Karpas-422 (cell line): Measurements from ENCODE around the gene SERTAD1. TPM values are rescaled to one million over a fixed set of nuclear protein-coding genes. Genes with fewer than 3 reads are reported as not detected.
"Not testable (repeated sequence)": the region's sequence is repeated elsewhere in the genome, so short reads cannot be mapped to it uniquely, and the experiment has no call there.

Experiments used
- DNase-seq: peaks from one replicate; pipeline ENCODE4 v3.0.0-alpha.2; 2015
- H2AFZ ChIP-seq: fragments of 200-600 bp; sonication (generic); 2 replicates; pipeline ENCODE4 v1.6.1; 2014; ENCODE audit warnings: antibody characterized with exemption, low read length, mixed read lengths
- H3K27ac ChIP-seq: fragments of 200-600 bp; sonication (generic); 2 replicates; pipeline ENCODE4 v1.5.1; 2014; ENCODE audit warnings: mild to moderate bottlenecking, low read length, moderate library complexity
- H3K27me3 ChIP-seq: fragments of 200-600 bp; sonication (generic); 2 replicates; pipeline ENCODE4 v1.6.1; 2014; ENCODE audit warnings: low read length, mixed read lengths
- H3K36me3 ChIP-seq: fragments of 200-600 bp; sonication (generic); 2 replicates; pipeline ENCODE4 v1.6.1; 2014; ENCODE audit warnings: low read length, mixed read lengths; ENCODE audit not compliant: insufficient read depth
- H3K4me1 ChIP-seq: fragments of 200-600 bp; sonication (generic); 2 replicates; pipeline ENCODE4 v1.6.1; 2014; ENCODE audit warnings: mild to moderate bottlenecking, low read length, mixed read lengths
- H3K4me2 ChIP-seq: fragments of 200-600 bp; sonication (generic); 2 replicates; pipeline ENCODE4 v1.6.1; 2014; ENCODE audit warnings: low read length, low read depth, mild to moderate bottlenecking; ENCODE audit not compliant: poor library complexity, severe bottlenecking
- H3K4me3 ChIP-seq: fragments of 200-600 bp; sonication (generic); 2 replicates; pipeline ENCODE4 v1.5.1; 2014; ENCODE audit warnings: mild to moderate bottlenecking, antibody characterized with exemption, low read length, mixed read lengths
- H3K79me2 ChIP-seq: fragments of 200-600 bp; sonication (generic); 2 replicates; pipeline ENCODE4 v1.6.1; 2014; ENCODE audit warnings: mild to moderate bottlenecking, low read length, mixed read lengths
- H3K9ac ChIP-seq: fragments of 200-600 bp; sonication (generic); 2 replicates; pipeline ENCODE4 v1.6.0; 2014; ENCODE audit warnings: low read length
- H3K9me2 ChIP-seq: fragments of 200-600 bp; sonication (generic), shearing (Covaris generic); replicated peaks from 2 replicates; pipeline ENCODE4 v1.6.0; 2014; ENCODE audit warnings: mild to moderate bottlenecking, low read length, moderate library complexity; ENCODE audit not compliant: insufficient read depth
- H3K9me3 ChIP-seq: fragments of 300-700, 200-600 bp; sonication (generic); 2 replicates; pipeline ENCODE4 v1.6.1; 2014; ENCODE audit warnings: low read length, mixed read lengths
- H4K20me1 ChIP-seq: fragments of 200-600 bp; sonication (generic); 2 replicates; pipeline ENCODE4 v1.6.1; 2014; ENCODE audit warnings: mild to moderate bottlenecking, antibody characterized with exemption, low read length, low read depth; ENCODE audit not compliant: insufficient read depth
- total RNA-seq: library from RNA; depleted of rRNA; stranded (reverse); fragments of >200 nt; shearing (Covaris generic); gene quantifications from 2 replicates; pipeline ENCODE4 v1.2.3, GENCODE V29; 2014; ENCODE audit warnings: low replicate concordance

SERTAD1 gene
- total RNA-seq, 1 experiment from 2014 or later, result 4.8 TPM

GRCh38 chr19:40433391-40434216 is 7.8 kb upstream of the SERTAD1 start:
- peak overlapping the region; percentile 67 for H3K9ac ChIP-seq
- H3K36me3 ChIP-seq, result no peaks in the 10 kb centered on the region
- H3K27me3 ChIP-seq, result no peaks in the 10 kb centered on the region
- H2AFZ ChIP-seq, result peak overlapping the region; percentile 90
- DNase-seq, result peak; percentile 82
- H3K4me2 ChIP-seq, result peak overlapping the region; percentile 61
- peaks cover 25% of the 10 kb centered on the region for H3K4me1 ChIP-seq
- H3K9me3 ChIP-seq, result no peaks in the 10 kb centered on the region
- H3K79me2 ChIP-seq, result no peaks in the 10 kb centered on the region
- no peaks in the 10 kb centered on the region for H3K9me2 ChIP-seq
- H4K20me1 ChIP-seq, result no peaks in the 10 kb centered on the region
- H3K27ac ChIP-seq, result peak overlapping the region; percentile 52
- H3K4me3 ChIP-seq, result peak overlapping the region; percentile 65; the same call in 1 of the 2 replicates

GRCh38 chr19:40432760-40433159 is 7.0 kb upstream of the SERTAD1 start:
- not testable (repeated sequence) for H4K20me1 ChIP-seq, H3K9ac ChIP-seq, H3K27me3 ChIP-seq, H2AFZ ChIP-seq, DNase-seq, H3K4me3 ChIP-seq, H3K27ac ChIP-seq, H3K36me3 ChIP-seq, H3K9me2 ChIP-seq, H3K79me2 ChIP-seq, H3K9me3 ChIP-seq
- peaks cover 25% of the 10 kb centered on the region for H3K4me1 ChIP-seq
- H3K4me2 ChIP-seq, result peak overlapping the region; percentile 61

GRCh38 chr19:40431698-40432097 is 5.9 kb upstream of the SERTAD1 start:
- no peak for DNase-seq
- Histone ChIP-seq H2AFZ (no peak overlapping the region), H3K4me2 (no peak overlapping the region), H3K9me3 (no peaks in the 10 kb centered on the region), H3K27me3 (no peaks in the 10 kb centered on the region), H3K9me2 (no peaks in the 10 kb centered on the region), H3K4me1 (peaks cover 25% of the 10 kb centered on the region), H3K4me3 (no peak overlapping the region), H3K27ac (no peak overlapping the region), H3K9ac (no peak overlapping the region), H4K20me1 (no peaks in the 10 kb centered on the region), H3K36me3 (no peaks in the 10 kb centered on the region), H3K79me2 (no peaks in the 10 kb centered on the region)

GRCh38 chr19:40430242-40430641 is 4.5 kb upstream of the SERTAD1 start:
- peaks cover 26% of the 10 kb centered on the region for H3K4me1 ChIP-seq
- not testable (repeated sequence) for H3K36me3 ChIP-seq, H3K79me2 ChIP-seq, H3K27me3 ChIP-seq, H2AFZ ChIP-seq, DNase-seq, H3K27ac ChIP-seq, H4K20me1 ChIP-seq, H3K9me3 ChIP-seq, H3K9ac ChIP-seq, H3K9me2 ChIP-seq, H3K4me3 ChIP-seq, H3K4me2 ChIP-seq

GRCh38 chr19:40428197-40428596 is 2.4 kb upstream of the SERTAD1 start:
- H3K9me2 ChIP-seq, result not testable (repeated sequence)

GRCh38 chr19:40424637-40425449 is 949 bp downstream of the SERTAD1 start:
- H3K27ac ChIP-seq, result peak overlapping the region; percentile 68
- peak; percentile 59 for DNase-seq
- peak overlapping the region; percentile 77 for H3K4me3 ChIP-seq
- H3K36me3 ChIP-seq, result no peaks in the 10 kb centered on the region
- H3K4me2 ChIP-seq, result peak overlapping the region; percentile 85
- H2AFZ ChIP-seq, result peak overlapping the region; percentile 22; the same call in 1 of the 2 replicates
- no peaks in the 10 kb centered on the region for H3K9me3 ChIP-seq
- no peaks in the 10 kb centered on the region for H4K20me1 ChIP-seq
- no peaks in the 10 kb centered on the region for H3K27me3 ChIP-seq
- H3K79me2 ChIP-seq, result peaks cover 11% of the 10 kb centered on the region
- H3K4me1 ChIP-seq, result peaks cover 20% of the 10 kb centered on the region
- H3K9me2 ChIP-seq, result no peaks in the 10 kb centered on the region
- peak overlapping the region; percentile 84 for H3K9ac ChIP-seq

More at GRCh38 chr19:40428197-40428596, 2.4 kb upstream of the SERTAD1 start:
- not testable (repeated sequence) for DNase-seq, H3K27me3 ChIP-seq, H2AFZ ChIP-seq, H3K9me3 ChIP-seq, H3K27ac ChIP-seq, H3K36me3 ChIP-seq, H3K4me3 ChIP-seq, H3K4me2 ChIP-seq, H3K9ac ChIP-seq, H4K20me1 ChIP-seq
- Histone ChIP-seq H3K79me2 (peaks cover 10% of the 10 kb centered on the region), H3K4me1 (peaks cover 10% of the 10 kb centered on the region)

GRCh38 chr19:40423938-40424337 is 1.9 kb downstream of the SERTAD1 start:
- no peaks in the 10 kb centered on the region for H3K36me3 ChIP-seq
- no peaks in the 10 kb centered on the region for H3K9me3 ChIP-seq
- peaks cover 20% of the 10 kb centered on the region for H3K4me1 ChIP-seq
- 0 out of 2 replicates have a peak overlapping the region, but pooled peaks have one; percentile 68 for H3K27ac ChIP-seq
- no peak overlapping the region for H3K9ac ChIP-seq
- H3K79me2 ChIP-seq, result peaks cover 11% of the 10 kb centered on the region
- H4K20me1 ChIP-seq, result no peaks in the 10 kb centered on the region
- peak overlapping the region; percentile 85 for H3K4me2 ChIP-seq
- H3K27me3 ChIP-seq, result no peaks in the 10 kb centered on the region
- no peak overlapping the region for H2AFZ ChIP-seq
- no peaks in the 10 kb centered on the region for H3K9me2 ChIP-seq
- DNase-seq, result no peak
- no peak overlapping the region for H3K4me3 ChIP-seq
